HL-60 (cell line): ENCODE measurements around the gene TSC2.
"Not testable (repeated sequence)": the region's sequence is repeated elsewhere in the genome, so short reads cannot be mapped to it uniquely, and the experiment has no call there.

Source experiments
- GABPA ChIP-seq: IDR thresholded peaks from 2 replicates; pipeline ENCODE4 v1.6.1; 2012; ENCODE audit warnings: low read depth
- POLR2AphosphoS5 ChIP-seq: IDR thresholded peaks from 2 replicates; pipeline ENCODE4 v1.6.1; 2012; ENCODE audit warnings: low read depth
- SPI1 ChIP-seq: IDR thresholded peaks from 2 replicates; pipeline ENCODE4 v1.6.1; 2012; ENCODE audit warnings: low read depth, mild to moderate bottlenecking, borderline replicate concordance
- TF ChIP-seq, protein P1 (sequence below): IDR thresholded peaks from one replicate; pipeline ENCODE4 v1.5.1; 2011; ENCODE audit warnings: low read length, control low read depth, inconsistent platforms; ENCODE audit not compliant: insufficient read depth
- TF ChIP-seq, protein P2 (sequence below): IDR thresholded peaks from 2 replicates; pipeline ENCODE4 v1.6.1; 2012; ENCODE audit warnings: low read depth; ENCODE audit not compliant: insufficient replicate concordance

DNA sequence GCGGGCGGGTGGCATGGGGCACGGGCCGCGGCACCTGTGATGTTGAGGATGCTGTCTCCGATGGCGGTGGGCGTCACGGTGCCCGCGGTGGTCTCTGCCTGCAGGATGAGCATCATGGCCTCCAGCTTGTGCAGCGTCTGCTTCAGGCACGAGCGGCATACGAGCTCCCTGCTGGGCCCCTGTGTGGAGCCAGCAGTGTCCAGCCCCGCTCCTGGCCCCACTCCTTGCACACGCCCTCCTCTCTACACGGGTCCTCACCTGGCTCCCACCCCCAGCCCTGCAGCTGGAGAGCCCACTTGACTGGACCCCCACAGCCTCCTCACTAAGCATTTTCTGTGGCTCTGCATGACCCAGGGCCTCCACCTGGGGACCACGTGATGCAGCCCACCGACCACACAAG, 56.7 kb downstream of the TSC2 start:
- TF ChIP-seq, protein P1, sequence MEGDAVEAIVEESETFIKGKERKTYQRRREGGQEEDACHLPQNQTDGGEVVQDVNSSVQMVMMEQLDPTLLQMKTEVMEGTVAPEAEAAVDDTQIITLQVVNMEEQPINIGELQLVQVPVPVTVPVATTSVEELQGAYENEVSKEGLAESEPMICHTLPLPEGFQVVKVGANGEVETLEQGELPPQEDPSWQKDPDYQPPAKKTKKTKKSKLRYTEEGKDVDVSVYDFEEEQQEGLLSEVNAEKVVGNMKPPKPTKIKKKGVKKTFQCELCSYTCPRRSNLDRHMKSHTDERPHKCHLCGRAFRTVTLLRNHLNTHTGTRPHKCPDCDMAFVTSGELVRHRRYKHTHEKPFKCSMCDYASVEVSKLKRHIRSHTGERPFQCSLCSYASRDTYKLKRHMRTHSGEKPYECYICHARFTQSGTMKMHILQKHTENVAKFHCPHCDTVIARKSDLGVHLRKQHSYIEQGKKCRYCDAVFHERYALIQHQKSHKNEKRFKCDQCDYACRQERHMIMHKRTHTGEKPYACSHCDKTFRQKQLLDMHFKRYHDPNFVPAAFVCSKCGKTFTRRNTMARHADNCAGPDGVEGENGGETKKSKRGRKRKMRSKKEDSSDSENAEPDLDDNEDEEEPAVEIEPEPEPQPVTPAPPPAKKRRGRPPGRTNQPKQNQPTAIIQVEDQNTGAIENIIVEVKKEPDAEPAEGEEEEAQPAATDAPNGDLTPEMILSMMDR: not testable (repeated sequence)
- TF ChIP-seq, protein P2, sequence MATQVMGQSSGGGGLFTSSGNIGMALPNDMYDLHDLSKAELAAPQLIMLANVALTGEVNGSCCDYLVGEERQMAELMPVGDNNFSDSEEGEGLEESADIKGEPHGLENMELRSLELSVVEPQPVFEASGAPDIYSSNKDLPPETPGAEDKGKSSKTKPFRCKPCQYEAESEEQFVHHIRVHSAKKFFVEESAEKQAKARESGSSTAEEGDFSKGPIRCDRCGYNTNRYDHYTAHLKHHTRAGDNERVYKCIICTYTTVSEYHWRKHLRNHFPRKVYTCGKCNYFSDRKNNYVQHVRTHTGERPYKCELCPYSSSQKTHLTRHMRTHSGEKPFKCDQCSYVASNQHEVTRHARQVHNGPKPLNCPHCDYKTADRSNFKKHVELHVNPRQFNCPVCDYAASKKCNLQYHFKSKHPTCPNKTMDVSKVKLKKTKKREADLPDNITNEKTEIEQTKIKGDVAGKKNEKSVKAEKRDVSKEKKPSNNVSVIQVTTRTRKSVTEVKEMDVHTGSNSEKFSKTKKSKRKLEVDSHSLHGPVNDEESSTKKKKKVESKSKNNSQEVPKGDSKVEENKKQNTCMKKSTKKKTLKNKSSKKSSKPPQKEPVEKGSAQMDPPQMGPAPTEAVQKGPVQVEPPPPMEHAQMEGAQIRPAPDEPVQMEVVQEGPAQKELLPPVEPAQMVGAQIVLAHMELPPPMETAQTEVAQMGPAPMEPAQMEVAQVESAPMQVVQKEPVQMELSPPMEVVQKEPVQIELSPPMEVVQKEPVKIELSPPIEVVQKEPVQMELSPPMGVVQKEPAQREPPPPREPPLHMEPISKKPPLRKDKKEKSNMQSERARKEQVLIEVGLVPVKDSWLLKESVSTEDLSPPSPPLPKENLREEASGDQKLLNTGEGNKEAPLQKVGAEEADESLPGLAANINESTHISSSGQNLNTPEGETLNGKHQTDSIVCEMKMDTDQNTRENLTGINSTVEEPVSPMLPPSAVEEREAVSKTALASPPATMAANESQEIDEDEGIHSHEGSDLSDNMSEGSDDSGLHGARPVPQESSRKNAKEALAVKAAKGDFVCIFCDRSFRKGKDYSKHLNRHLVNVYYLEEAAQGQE: not testable (repeated sequence)
- not testable (repeated sequence) for TF ChIP-seq POLR2AphosphoS5, GABPA, SPI1
